A549 (cell line): ENCODE results near the gene PHRF1. TPM values are rescaled to one million over a fixed set of nuclear protein-coding genes. Genes with fewer than 3 reads are reported as not detected.

Experiments
- ATAC-seq, 2 experiments: fragments of 200-7000 bp in 1 of 2; fragments of >200 bp in 1 of 2; cut with Nextera tagmentation in 1 of 2; cut with Tn5 transposase in 1 of 2; 3 replicates each; pipeline versions ENCODE4 v1.8.0 to v1.9.1; 2018 to 2020; ENCODE audit warnings: mild to moderate bottlenecking in 1 of 2, moderate library complexity in 1 of 2
- CTCF ChIA-PET: fragments of 300-600 bp; sonication (Branson Sonifier 250); formaldehyde crosslinking; extraction: SDS; loops from one replicate; lab custom pipeline; 2021; ENCODE audit warnings: antibody characterized with exemption, inconsistent platforms; lab: Yijun Ruan, JAX
- POLR2A ChIA-PET: fragments of 350-600 bp; formaldehyde crosslinking; extraction: SDS; loops from one replicate; lab custom pipeline; 2021; ENCODE audit warnings: antibody characterized with exemption, inconsistent platforms; lab: Yijun Ruan, JAX
- DNase-seq, 2 experiments: peaks; one replicate each; pipeline versions ENCODE4 v3.0.0 to v3.0.0-alpha.2; 2011 to 2016; ENCODE audit warnings: low read depth in 1 of 2, low spot score in 1 of 2
- FAIRE-seq: peaks from 2 replicates; lab custom pipeline; 2011; peaks lifted over from hg19 to GRCh38; lab: Jason Lieb, UNC
- H3K27ac ChIP-seq, 2 experiments: fragments of >200 bp; sonication (Bioruptor Twin); formaldehyde crosslinking; 3 replicates each; pipeline ENCODE4 v1.5.1; 2016 to 2017
- H3K4me1 ChIP-seq: fragments of >200 bp; sonication (Bioruptor Twin); formaldehyde crosslinking; 3 replicates; pipeline ENCODE4 v1.6.1; 2016
- H3K4me2 ChIP-seq: fragments of >200 bp; sonication (Bioruptor Twin); formaldehyde crosslinking; 3 replicates; pipeline ENCODE4 v1.6.1; 2016
- H3K4me3 ChIP-seq: fragments of >200 bp; sonication (Bioruptor Twin); formaldehyde crosslinking; 3 replicates; pipeline ENCODE4 v1.5.1; 2016
- H3K9me3 ChIP-seq: fragments of >200 bp; sonication (Bioruptor Twin); formaldehyde crosslinking; 3 replicates; pipeline ENCODE4 v1.6.1; 2016
- BHLHE40 ChIP-seq: IDR thresholded peaks from 2 replicates; pipeline ENCODE4 v1.6.1; 2012; ENCODE audit warnings: low read depth, low read length, inconsistent platforms
- CBX2 ChIP-seq: fragments of 200-600 bp; sonication (generic); IDR thresholded peaks from 2 replicates; pipeline ENCODE4 v1.6.1; 2016; ENCODE audit warnings: low read depth, mild to moderate bottlenecking, borderline replicate concordance
- CBX8 ChIP-seq: fragments of 200-600 bp; sonication (generic); IDR thresholded peaks from 2 replicates; pipeline ENCODE4 v1.6.1; 2016
- CEBPB ChIP-seq, 2 experiments: fragments of >200 bp in 1 of 2; sonication (Bioruptor Twin) in 1 of 2; formaldehyde crosslinking in 1 of 2; IDR thresholded peaks; 2 replicates each; pipeline ENCODE4 v1.6.1; 2012 to 2016
- CHD2 ChIP-seq: fragments of 150-350 bp; IDR thresholded peaks from 2 replicates; pipeline ENCODE4 v1.6.1; 2014; ENCODE audit warnings: low read length; ENCODE audit not compliant: partially characterized antibody
- EHF ChIP-seq: fragments of 250-450 bp; sonication (Bioruptor Pico); IDR thresholded peaks from 2 replicates; pipeline ENCODE4 v1.5.0; 2020; ENCODE audit warnings: mild to moderate bottlenecking
- EHMT2 ChIP-seq: fragments of 200-600 bp; sonication (generic); IDR thresholded peaks from 2 replicates; pipeline ENCODE4 v1.6.1; 2016; ENCODE audit warnings: antibody characterized with exemption, low read depth, mild to moderate bottlenecking, moderate library complexity
- FOSB ChIP-seq: fragments of 250-450 bp; sonication (Bioruptor Pico); IDR thresholded peaks from 2 replicates; pipeline ENCODE4 v1.5.0; 2020; ENCODE audit warnings: mild to moderate bottlenecking, moderate library complexity
- HEYL ChIP-seq: fragments of 250-450 bp; sonication (Bioruptor Pico); IDR thresholded peaks from 2 replicates; pipeline ENCODE4 v1.8.0; 2021; ENCODE audit warnings: mild to moderate bottlenecking, moderate library complexity
- JUN ChIP-seq, 2 experiments: fragments of >200 bp; sonication (Bioruptor Twin); formaldehyde crosslinking; IDR thresholded peaks; 2 replicates in 1 of 2; 3 replicates in 1 of 2; pipeline ENCODE4 v1.6.1; 2016 to 2017
- KDM1A ChIP-seq: fragments of 200-600 bp; sonication (generic); IDR thresholded peaks from 2 replicates; pipeline ENCODE4 v1.6.1; 2016; ENCODE audit warnings: low read depth, mild to moderate bottlenecking
- KDM5A ChIP-seq: fragments of 200-600 bp; sonication (generic); IDR thresholded peaks from 2 replicates; pipeline ENCODE4 v1.6.1; 2016; ENCODE audit warnings: antibody characterized with exemption, mild to moderate bottlenecking
- MAFK ChIP-seq: fragments of 450-650 bp; IDR thresholded peaks from 2 replicates; pipeline ENCODE4 v1.6.1; 2014; ENCODE audit not compliant: partially characterized antibody
- MAZ ChIP-seq: fragments of 150-350 bp; IDR thresholded peaks from 2 replicates; pipeline ENCODE4 v1.6.1; 2014; ENCODE audit warnings: antibody characterized with exemption, low read depth, low read length, borderline replicate concordance
- MYC ChIP-seq: IDR thresholded peaks from 2 replicates; pipeline ENCODE4 v1.6.1; 2012; ENCODE audit warnings: mild to moderate bottlenecking, inconsistent platforms, low read length, improper control_type of control experiment, borderline replicate concordance
- NFE2L2 ChIP-seq: fragments of 150-350 bp; conservative IDR thresholded peaks from 2 replicates; pipeline ENCODE4 v1.6.1; 2014; ENCODE audit warnings: low read length
- RCOR1 ChIP-seq: fragments of 150-350 bp; IDR thresholded peaks from 2 replicates; pipeline ENCODE4 v1.6.1; 2014; ENCODE audit warnings: antibody characterized with exemption, low read length, low read depth
- REST ChIP-seq: fragments of 200-600 bp; sonication (generic); IDR thresholded peaks from 2 replicates; pipeline ENCODE4 v1.6.1; 2016; ENCODE audit warnings: antibody characterized with exemption, mild to moderate bottlenecking, moderate library complexity
- RNF2 ChIP-seq: fragments of 200-600 bp; sonication (generic); IDR thresholded peaks from 2 replicates; pipeline ENCODE4 v1.6.1; 2016; ENCODE audit warnings: low read depth, mild to moderate bottlenecking, antibody characterized with exemption, moderate library complexity, borderline replicate concordance
- SREBF2 ChIP-seq: fragments of 450-650 bp; IDR thresholded peaks from 2 replicates; pipeline ENCODE4 v1.6.1; 2014; ENCODE audit warnings: mild to moderate bottlenecking, moderate library complexity
- TFCP2L1 ChIP-seq: fragments of 250-450 bp; sonication (Bioruptor Pico); IDR thresholded peaks from 2 replicates; pipeline ENCODE4 v1.5.0; 2021; ENCODE audit warnings: mild to moderate bottlenecking
- ZC3H11A ChIP-seq: fragments of 450-650 bp; IDR thresholded peaks from 2 replicates; pipeline ENCODE4 v1.6.1; 2014; ENCODE audit warnings: antibody characterized with exemption, mild to moderate bottlenecking
- ZFP36 ChIP-seq: fragments of 450-650 bp; IDR thresholded peaks from 2 replicates; pipeline ENCODE4 v1.6.1; 2014; ENCODE audit warnings: borderline replicate concordance; ENCODE audit not compliant: partially characterized antibody
- WGBS: methylation state at CpG from one replicate; pipeline ENCODE4 v1.1.6; 2017; ENCODE audit errors: missing lambda C conversion rate; 5-methylcytosine and 5-hydroxymethylcytosine counted together
- polyA plus RNA-seq, 4 experiments: library from polyadenylated mRNA; depleted of rRNA in 3 of 4; stranded (reverse); fragments of >200 nt; fragmentation: RNase III in 1 of 4; extraction: RNeasy Plus Mini Kit Qiagen cat#74134 plus additional on column Dnase treatment in 1 of 4; gene quantifications; 2 replicates in 3 of 4; 3 replicates in 1 of 4; pipeline ENCODE4 v1.2.3, GENCODE V29; 2011 to 2017
- TF ChIP-seq, protein P1 (sequence below): fragments of >200 bp; sonication (Bioruptor Twin); formaldehyde crosslinking; IDR thresholded peaks from 3 replicates; pipeline ENCODE4 v1.5.1; 2016

PHRF1 gene
- polyA plus RNA-seq, 2 of the 4 experiments (the other 2 are of a cell fraction): 10.8 to 25.3 TPM

DNA sequence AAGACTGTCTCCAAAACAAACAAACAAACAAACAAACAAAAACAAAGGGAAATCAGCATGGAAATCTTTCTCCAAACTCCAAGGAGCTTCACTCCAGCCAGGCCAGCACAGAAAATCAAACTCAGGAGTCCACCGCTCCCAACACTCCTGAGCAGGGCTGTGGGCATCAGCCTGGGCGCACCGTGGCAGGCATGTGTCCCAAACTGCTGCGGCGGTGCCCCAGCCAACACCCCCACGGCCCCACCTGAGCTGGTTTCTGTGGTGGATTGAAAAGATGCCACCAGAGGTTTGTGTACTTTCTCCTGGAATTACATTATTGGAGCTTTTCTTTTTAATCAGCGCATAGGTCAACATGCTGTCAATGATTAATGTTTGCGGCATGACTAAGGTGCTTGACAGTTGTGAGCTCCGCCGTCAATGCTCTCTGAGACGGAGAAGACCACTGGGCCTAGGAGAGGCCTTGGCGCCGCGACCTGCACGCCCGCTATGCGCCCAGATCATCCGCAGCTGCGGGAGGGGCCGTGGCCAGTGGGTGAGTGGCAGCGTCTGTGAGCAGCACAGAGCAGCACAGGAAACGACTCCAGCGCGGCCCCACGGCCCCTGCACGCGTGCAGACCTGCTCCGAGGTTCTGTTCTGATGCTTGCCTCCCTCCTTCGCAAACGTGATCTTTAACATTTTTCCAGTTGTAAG, 78.9 kb downstream of the PHRF1 start (continued):
- no peak for TF ChIP-seq ZC3H11A
- no peak for TF ChIP-seq CBX8

DNA sequence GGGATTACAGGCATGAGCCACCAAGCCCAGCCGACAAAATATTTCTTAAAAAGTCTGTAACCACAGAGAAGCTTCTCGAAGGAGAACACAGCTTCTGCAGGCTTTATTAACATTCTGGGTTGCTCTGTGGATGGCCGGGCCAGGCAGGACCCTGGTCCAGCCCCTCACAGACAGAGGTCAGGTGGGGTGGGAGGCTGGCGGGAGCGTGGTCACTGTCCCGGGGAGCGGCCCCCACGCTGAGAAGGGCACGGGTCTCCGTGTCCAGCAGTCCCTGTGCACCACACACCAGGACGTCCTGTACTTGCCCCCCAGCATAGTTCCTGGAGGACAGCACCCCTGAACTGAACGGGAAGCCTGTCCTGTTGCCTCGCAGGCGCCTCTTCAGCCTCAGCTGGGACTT, 80.2 kb downstream of the PHRF1 start:
- Histone ChIP-seq H3K9me3 (no peaks in the 10 kb centered on the region), H3K4me3 (no peak overlapping the region), H3K4me1 (peaks cover 14% of the 10 kb centered on the region), H3K27ac (no peak overlapping the region), H3K4me2 (no peak overlapping the region)
- CTCF ChIA-PET: interaction anchor here (0.7 to 3.8 kb wide), 6 partner anchors 9 to 102 kb away, joined by 3 to 21 read pairs (median 6); partner anchors contain the start of genes DEAF1 and TMEM80
- FAIRE-seq (no peak), DNase-seq (no peak), ATAC-seq (no peak; a peak in 1 of 6 replicates)
- POLR2A ChIA-PET: interaction anchor here (0.7 to 1.3 kb wide), 3 partner anchors 13 to 1496 kb away, joined by 3 read pairs; no protein-coding TSS in a partner anchor
- WGBS: 96% methylated on average over 12 of the region's 14 CpGs
- TF ChIP-seq BHLHE40: no peak
- TF ChIP-seq REST: no peak
- no peak for TF ChIP-seq JUN (IDR thresholded peaks at IDR 0.05)
- TF ChIP-seq MYC: no peak
- TF ChIP-seq MAFK: no peak
- no peak for TF ChIP-seq FOSB (CRISPR knock-in tag)
- TF ChIP-seq RNF2: no peak

DNA sequence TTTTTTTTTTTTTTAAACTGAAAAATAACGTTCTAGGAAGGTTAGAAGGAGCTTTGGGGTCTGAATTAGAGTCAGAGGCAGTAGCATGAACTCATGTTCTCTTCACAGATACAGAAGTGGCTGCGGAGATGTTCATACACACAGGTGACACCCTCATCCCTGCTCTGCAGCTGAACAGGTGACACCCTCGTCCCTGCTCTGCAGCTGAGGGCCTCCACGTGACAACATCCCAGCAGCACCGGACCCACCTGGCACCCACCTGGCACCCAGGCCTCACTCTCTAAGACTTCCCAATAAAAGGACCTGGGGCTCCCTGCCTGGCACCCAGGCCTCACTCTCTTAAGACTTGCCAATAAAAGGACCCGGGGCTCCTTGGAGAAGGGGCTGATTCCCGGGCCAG, 80.6 kb downstream of the PHRF1 start:
- WGBS: 88% methylated on average over 7 of the region's 7 CpGs
- Histone ChIP-seq H3K27ac (no peak overlapping the region), H3K4me2 (no peak overlapping the region), H3K4me3 (no peak overlapping the region), H3K9me3 (no peaks in the 10 kb centered on the region), H3K4me1 (peaks cover 14% of the 10 kb centered on the region)
- ATAC-seq: no peak; a peak in 1 of 6 replicates
- no peak for DNase-seq
- ChIA-PET CTCF (interaction anchor here (0.6 to 3.8 kb wide), 7 partner anchors 8 to 102 kb away, joined by 3 to 21 read pairs (median 5); partner anchors contain the start of genes DEAF1 and TMEM80), POLR2A (interaction anchor here (0.7 to 1.3 kb wide), 2 partner anchors 12 to 50 kb away, joined by 3 read pairs; no protein-coding TSS in a partner anchor)
- TF ChIP-seq CBX2: no peak
- TF ChIP-seq KDM1A: no peak
- no peak for TF ChIP-seq NFE2L2
- no peak for TF ChIP-seq EHF (CRISPR knock-in tag)
- no peak for TF ChIP-seq MYC
- no peak for TF ChIP-seq TFCP2L1
- no peak for TF ChIP-seq CBX8
- TF ChIP-seq ZFP36: no peak
- no peak for TF ChIP-seq EHMT2
- TF ChIP-seq SREBF2: no peak
- FAIRE-seq: no peak

GRCh38 chr11:657691-658126, 81.4 kb downstream of the PHRF1 start:
- POLR2A ChIA-PET: interaction anchor here (1.3 kb wide), 1 partner anchor 49 kb away, joined by 3 read pairs; no protein-coding TSS in a partner anchor
- no peak overlapping the region for H3K4me3 ChIP-seq
- peaks cover 14% of the 10 kb centered on the region for H3K4me1 ChIP-seq
- CTCF ChIA-PET: interaction anchor here (1.2 to 3.7 kb wide), 4 partner anchors 11 to 103 kb away, joined by 3 to 10 read pairs (median 4); partner anchors contain the start of genes DEAF1 and TMEM80
- no peak for ATAC-seq
- no peak overlapping the region for H3K27ac ChIP-seq
- no peak for FAIRE-seq
- TF ChIP-seq HEYL (CRISPR knock-in tag) (no peak), CHD2 (no peak), KDM5A (no peak), MAZ (no peak), RCOR1 (no peak), CEBPB (IDR thresholded peaks at IDR 0.05) (no peak)
- TF ChIP-seq, protein P1, sequence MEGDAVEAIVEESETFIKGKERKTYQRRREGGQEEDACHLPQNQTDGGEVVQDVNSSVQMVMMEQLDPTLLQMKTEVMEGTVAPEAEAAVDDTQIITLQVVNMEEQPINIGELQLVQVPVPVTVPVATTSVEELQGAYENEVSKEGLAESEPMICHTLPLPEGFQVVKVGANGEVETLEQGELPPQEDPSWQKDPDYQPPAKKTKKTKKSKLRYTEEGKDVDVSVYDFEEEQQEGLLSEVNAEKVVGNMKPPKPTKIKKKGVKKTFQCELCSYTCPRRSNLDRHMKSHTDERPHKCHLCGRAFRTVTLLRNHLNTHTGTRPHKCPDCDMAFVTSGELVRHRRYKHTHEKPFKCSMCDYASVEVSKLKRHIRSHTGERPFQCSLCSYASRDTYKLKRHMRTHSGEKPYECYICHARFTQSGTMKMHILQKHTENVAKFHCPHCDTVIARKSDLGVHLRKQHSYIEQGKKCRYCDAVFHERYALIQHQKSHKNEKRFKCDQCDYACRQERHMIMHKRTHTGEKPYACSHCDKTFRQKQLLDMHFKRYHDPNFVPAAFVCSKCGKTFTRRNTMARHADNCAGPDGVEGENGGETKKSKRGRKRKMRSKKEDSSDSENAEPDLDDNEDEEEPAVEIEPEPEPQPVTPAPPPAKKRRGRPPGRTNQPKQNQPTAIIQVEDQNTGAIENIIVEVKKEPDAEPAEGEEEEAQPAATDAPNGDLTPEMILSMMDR: no peak
- 85% methylated on average over 14 of the region's 14 CpGs for WGBS
- H3K4me2 ChIP-seq: no peak overlapping the region
- no peak for DNase-seq
- no peaks in the 10 kb centered on the region for H3K9me3 ChIP-seq
